HG03442 (cell line): ENCODE results near the gene PEX26.
"Not testable (repeated sequence)": the region's sequence is repeated elsewhere in the genome, so short reads cannot be mapped to it uniquely, and the experiment has no call there.

Experiments used
- ATAC-seq: cut with Tn5 transposase; IDR thresholded peaks from one replicate; pipeline ENCODE4 v1.9.1; 2021; ENCODE audit warnings: mild to moderate bottlenecking, moderate library complexity; ENCODE audit not compliant: unreplicated experiment

Gene PEX26

DNA sequence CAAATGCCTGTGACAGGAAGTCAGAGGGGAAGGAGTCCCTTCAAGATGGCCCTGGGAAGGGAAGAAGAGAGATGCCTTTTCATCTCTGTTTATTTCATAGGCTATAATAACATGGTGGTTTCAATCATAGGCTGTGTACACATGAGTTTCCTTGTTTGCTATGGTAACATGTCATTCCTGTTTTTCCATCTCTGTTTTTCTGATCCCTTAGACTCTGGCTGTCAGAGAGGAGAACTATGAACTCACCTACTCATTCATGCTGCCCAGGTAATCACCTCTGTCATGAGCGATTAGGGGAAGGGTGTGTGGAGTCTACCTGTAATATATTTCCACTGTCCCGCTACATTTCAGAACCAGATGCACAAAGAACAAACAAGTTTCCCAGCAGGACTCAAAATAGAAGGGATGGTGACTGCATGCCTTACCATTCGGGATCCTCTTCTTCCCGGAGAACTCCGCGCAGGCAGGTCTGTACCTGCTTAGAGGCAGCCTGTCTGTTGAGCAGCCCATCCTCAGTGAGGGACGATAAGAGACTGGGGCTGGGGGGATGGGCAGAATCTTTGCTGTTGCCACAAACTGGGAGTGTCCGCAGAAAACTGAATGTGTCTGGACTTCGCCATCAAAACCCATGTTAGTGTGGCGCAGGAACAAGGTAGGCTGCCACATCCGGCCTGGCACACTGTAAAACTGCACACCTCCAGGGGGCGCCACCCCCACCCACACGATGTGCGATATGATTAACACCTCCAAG lies 7.1 kb upstream of the PEX26 start:
- no peak for ATAC-seq

DNA sequence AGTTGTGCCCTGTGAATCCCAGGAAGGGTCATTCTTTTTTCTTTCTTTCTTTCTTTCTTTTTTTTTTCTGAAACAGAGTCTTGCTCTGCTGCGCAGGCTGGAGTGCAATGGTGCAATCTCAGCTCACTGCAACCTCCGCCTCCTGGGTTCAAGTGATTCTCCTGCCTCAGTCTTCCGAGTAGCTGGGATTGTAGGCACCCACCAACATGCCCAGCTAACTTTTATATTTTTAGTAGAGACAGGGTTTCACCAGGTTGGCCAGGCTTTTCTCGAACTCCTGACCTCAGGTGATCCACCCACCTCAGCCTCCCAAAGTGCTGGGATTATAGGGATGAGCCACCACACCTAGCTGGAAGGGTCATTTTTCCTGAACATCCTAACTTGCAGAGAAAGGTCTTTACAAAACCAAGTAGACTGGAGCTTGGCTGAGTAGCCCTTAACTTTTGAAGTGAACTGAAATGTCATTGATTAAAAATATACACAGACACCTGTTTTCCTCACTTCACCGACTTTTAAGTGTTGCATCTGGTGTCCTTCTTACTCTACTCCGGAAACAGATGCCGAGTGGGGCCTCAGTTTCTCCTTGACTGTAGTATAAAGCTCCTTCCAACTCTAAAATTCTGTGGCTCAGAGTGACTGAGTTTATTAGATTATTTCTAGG lies 6.4 kb upstream of the PEX26 start:
- not testable (repeated sequence) for ATAC-seq

DNA sequence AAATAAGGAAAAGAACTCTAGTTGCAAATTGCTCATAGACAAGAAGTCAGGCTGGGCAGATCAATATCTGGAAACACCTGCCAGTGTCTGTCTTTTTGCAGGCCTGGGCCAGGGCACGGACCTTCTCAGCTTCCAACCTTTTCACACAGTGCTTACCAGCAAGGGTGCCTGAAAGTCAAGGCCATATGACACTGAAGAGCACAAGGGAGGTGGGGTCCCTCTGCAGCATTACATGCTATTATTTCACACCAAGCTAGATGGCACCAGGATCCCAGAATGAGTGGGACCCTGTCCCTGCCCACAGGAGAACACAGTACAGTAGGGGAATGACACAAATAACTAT lies 5.9 kb upstream of the PEX26 start:
- no peak for ATAC-seq

DNA sequence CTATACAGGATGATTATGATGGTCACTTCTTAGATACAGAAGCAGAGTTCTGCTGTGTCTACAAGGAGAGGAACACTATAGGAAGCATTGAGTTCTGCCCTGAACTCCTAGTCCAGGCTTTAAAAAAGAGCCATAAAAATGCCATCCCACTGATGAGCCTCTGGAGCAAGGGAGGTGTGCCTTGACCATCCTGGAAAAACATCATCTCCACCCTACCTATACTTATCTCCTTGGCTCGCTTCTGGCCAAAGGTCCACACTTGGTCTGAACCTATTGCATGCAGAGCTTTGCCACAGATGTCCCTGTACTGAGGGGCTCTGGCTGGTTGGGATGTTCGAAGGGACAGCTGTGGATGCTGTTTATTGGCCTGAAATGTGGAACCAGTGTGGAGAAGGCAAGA lies 4.3 kb upstream of the PEX26 start:
- ATAC-seq = no peak

DNA sequence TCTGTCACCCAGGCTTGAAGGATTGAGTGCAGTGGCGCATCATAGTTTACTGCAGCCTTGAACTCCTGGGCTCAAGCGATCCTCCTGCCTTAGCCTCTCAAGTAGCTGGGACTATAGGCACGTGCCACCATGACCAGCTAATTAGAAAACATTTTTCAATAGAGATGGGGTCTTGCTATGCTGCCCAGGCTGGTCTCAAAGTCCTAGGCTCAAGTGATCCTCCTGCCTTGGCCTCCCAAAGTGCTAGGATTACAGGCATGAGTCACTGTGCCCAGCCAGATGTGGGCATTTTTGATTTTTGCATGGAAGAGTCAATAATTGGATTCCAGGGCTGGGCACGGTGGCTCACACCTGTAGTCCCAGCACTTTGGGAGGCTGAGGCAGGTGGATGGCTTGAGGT lies 3.9 kb upstream of the PEX26 start:
- not testable (repeated sequence) for ATAC-seq

DNA sequence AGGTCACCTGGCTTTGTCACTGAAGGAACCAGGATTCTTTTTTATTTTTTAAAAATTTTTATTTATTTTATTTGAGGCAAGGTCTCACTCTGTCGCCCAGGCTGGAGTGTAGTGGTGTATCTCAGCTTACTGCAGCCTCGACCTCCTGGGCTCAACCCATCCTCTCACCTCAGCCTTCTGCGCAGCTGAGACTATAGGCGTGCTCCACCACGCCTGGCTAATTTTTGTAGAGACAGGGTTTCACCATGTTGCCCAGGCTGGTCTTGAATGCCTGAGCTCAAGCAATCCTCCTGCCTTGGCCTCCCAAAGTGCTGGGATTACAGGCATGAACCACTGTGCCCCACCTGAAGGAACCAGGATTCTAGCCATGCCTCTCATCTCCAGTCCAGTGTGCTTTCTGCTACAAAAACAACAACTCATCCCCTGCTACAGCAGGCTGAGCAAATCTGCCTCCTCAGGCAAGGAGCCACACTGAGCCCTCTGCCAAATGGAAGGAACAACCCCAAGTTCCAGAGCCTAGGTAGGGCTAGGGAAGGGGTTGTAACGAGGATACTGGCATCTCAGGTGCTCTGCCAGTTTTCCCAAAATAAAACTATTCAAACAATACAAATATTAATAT lies 2.6 kb upstream of the PEX26 start:
- no peak for ATAC-seq

DNA sequence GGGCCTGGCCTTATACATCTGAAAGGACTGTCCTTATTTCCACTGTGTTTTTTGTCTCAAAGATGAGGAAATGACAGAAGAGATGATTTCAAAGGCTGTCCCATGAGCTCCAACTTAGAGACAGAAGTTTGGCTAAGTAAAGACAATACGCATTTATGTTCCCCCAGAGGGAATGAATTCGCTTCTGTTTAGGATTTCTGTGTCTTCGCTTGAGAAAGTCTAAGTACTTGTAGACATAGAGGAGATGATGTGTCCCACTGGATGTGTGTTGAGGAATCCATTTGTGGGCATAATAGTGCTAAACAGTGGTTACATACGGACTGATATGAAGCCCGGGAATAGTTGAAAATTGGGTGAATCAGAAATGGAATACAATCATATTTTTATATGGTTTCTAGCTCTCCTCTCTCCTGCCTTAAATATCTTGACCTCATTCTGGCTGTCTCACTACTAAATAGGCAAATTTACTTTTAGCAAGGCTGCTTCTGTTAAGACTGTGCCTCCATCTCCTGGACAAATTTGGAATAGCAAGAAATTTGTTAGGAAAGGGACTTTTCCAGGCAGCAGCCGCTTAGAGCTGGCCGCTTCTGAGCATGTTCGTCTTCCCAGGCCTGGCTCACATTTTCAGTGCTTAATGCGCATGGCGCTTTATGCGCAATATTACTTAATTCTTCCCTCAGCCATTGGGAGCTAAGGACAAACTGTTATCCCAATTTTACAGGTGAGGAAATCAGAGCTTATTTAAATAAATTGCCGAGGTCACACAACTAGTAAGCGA lies 1.9 kb upstream of the PEX26 start:
- ATAC-seq = no peak

DNA sequence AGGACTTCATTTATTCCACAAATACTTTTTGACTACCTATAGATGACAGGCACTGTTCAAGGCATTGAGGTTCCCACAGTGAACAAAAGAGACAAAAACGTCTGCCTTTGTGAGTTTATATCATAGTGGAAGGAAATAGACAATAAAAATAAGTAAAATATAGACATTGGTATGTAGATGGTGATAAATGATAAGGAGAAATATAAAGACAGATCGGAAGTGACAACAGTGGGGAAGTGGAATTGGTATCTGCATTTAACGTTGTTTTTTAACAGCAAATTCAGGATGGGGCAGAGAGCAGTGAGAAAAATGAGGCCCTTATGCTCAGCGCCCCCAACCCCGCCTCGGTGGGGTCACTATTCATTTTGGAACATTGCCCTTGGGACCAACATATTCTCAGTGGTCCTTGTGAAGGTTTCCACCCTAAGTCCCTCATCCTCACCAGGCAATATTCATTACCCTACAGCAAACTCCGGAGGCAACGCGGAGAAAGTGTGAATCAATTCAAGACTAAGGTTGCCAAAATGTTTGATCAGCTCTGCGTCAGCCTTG lies 627 bp upstream of the PEX26 start:
- no peak for ATAC-seq

DNA sequence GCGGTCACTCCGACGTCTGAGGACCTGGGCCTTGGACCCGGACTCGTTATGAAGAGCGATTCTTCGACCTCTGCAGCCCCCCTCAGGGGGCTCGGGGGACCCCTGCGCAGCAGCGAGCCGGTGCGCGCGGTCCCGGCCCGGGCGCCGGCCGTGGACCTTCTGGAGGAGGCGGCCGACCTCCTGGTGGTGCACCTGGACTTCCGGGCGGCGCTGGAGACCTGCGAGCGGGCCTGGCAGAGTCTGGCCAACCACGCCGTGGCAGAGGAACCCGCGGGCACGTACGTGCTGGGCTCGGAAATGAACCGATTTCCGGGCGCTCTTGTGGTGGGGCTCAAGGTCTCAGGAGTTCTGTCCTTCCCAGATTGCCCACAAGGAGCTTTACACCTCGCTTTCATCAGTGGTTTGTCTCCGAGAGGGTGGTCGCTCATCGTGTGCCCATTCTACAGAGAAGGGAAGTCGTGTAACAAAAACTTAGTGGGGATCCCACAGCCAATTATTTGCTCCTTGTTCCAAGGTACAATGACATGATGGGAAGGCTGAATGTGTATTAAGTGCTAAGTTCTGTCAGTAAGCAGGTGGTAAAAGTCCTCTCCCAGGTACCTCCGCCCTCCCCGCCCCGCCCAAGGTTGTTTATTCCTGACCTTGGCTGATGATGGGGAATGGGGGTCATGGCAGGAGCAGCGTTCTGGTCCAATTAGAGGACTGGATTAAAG lies 695 bp downstream of the PEX26 start:
- ATAC-seq = peak; percentile 27

DNA sequence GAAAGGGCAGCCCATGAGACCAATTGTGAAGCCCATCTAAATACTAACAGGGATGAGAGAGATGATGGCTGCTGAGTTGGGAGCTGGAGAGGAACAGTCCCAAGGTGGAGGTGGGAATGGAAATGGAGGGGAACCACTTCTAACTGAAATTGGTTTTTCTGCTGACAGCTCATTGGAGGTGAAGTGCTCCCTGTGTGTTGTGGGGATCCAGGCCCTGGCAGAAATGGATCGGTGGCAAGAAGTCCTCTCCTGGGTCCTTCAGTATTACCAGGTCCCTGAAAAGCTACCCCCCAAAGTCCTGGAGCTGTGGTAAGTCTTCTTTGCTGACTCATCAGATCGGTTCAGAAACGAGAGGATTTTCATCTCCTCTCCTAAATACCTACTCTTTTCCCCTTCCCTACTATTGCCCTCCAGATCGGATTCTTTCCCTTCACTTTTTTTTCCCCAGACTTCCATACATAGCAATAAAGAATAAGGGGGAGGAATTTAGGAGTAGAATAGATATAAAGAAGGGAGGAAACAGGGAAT lies 2.0 kb downstream of the PEX26 start:
- ATAC-seq = no peak

DNA sequence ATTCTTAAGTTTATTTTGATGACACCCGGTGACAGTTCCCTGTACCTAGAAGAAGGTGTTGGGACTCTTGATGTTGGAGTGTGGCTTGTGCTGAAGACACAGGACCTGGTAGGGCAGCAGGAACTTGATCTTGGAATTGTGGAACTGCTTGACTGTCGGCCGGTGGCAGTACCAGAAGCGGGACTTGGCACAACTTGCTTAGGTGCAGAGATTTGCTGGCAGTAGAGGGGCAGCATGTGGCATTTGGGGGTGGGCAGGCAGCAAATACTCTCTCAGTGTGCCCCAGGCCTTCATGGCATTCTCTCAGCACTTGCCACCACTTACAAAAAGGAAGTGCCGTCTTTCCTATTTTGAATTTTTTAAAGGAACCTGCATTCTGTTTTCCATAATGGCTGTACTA lies 3.6 kb downstream of the PEX26 start:
- no peak for ATAC-seq

DNA sequence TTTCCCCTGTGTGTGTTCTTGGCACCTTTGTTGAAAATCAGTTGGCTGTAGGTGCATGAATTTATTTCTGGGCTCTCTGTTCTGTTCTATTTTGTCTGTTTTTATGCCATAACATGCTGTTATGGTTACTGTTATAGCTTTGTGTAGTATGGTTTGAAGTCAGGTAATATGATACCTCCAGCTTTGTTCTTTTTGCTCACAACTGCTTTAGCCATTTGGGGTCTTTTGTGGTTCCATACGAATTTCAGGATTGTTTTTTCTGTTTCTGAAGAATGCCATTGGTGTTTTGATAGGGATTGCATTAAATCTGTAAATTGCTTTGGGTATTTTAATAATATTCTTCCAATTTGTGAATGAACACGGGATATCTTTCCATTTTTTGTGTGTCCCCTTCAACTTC lies 4.7 kb downstream of the PEX26 start:
- ATAC-seq = no peak

DNA sequence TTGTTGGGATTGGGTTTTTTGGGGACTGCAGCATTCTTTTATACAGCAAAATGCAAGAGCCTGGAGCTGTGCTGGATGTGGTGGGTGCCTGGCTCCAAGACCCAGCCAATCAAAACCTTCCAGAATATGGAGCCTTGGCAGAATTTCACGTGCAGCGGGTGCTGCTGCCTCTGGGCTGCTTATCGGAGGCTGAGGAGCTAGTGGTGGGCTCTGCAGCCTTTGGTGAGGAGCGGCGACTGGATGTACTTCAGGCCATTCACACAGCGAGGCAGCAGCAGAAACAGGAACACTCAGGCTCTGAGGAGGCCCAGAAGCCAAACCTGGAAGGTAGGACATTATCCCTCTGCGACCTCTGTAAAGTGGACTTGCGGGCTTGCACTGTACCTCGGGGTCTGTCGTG lies 5.6 kb downstream of the PEX26 start:
- no peak for ATAC-seq

DNA sequence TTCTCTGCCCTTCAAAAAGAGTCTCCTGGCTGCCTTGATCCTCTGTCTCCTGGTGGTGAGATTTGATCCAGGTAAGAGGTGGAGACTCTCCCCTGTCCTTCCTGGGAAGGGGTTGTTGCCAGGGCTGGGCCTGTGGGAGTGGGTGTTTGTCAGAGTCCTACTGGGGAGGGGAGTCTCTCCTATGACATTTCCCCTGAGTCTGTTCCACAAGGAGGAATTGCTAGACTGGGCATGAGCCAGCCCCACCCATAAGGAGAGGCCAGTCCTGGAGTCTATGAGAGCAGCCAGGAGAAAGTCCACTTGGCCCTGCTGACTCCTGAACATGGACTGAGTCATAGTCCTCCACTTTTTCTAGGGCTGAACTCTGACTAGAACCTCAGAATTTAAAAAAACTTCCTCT lies 7.4 kb downstream of the PEX26 start:
- no peak for ATAC-seq

DNA sequence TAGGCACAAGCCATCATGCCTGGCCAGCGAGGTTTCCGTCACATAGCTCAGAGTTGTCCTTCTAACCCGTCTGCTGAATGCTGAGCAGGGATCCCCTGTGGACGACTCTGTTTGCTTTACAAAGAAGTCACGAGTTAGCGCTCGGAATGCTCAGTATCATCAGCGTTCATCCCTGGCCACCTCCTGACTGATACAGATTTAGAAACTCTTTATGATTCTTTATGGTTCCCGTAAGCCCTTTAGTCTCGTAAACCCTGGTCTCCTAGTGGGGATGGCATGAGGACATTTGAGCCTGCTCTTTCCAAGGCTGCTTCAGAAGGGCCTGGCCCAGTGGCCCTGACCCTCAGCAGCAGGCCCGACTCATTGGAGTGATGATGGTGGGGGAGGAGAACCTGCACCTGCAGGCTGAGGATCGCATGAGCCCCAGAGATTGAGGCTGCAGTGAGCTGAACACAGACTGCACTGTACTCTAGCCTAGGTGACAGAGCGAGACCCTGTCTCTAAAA lies 9.6 kb downstream of the PEX26 start:
- no peak for ATAC-seq

DNA sequence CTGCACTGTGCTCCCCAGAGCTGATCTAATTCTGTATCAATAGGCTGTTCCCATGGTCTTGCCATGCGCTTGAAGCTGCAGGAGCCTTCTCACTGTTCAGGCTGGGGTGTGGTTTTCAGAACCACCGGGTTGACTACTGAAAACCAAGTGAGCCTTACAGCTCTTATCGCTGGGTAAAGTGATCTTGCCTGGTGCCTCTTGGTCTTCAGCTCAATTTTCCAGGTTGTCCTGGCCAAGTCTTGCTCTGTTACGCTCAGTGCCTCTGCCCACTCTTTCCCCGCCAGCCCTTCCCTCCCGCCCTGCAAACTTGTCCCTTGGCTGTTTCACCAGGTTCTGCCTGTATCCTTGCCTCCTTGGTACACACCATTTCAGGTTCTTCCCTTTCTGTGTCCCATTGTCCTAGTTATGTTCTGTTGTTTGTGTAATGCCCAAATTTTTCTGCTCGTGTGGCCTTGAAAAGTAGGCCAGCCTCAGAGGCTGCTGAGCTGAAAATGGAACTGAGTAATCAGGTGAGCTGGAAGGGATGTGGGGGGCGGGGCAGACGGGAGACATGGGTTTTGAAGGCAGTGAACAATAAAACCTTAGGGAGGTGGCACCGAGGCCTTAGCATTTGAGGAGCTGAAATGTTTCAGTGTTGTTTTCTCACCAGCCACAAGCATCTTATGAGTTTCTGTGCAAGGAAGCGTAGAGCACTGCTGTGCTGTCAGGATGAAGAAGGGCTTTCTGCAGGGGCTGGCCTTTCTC lies 11.2 kb downstream of the PEX26 start:
- no peak for ATAC-seq

DNA sequence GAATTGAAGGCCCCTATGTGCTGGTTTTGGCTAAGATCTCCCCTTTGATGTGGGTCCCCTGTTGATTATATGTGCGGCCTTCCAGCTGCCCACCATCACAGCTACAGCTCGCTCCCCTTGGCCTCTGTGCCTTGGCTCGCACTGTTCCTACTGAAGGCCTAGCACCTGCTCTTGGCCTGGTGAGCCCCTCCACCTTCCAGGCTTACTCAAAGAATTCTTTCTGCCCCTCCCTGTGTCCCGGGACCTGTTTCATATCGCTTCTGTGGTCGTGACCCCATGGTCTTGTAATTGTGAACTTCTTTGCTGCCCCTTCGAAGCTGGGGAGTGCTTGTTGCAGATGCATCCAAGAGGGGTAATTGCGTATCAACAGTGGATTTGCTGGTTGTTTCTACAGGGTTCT lies 12.5 kb downstream of the PEX26 start:
- ATAC-seq = no peak

DNA sequence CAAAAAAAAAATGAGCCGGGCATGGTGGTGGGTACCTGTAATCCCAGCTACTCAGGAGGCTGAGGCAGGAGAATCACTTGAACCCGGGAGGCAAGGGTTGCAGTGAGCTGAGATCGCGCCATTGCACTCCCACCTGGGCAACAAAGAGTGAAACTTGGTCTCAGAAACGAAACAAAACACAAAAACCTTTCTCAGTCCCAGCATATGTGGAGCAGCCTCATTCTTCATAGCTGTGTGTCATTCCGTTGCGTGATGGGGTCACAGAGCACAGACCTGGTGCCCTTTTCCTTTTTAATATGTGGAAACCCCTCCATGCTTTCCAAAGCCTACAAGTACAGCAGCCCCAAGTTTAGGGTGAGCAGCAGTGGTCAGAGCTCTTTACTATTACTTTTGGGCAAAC lies 13.7 kb downstream of the PEX26 start:
- ATAC-seq = no peak

DNA sequence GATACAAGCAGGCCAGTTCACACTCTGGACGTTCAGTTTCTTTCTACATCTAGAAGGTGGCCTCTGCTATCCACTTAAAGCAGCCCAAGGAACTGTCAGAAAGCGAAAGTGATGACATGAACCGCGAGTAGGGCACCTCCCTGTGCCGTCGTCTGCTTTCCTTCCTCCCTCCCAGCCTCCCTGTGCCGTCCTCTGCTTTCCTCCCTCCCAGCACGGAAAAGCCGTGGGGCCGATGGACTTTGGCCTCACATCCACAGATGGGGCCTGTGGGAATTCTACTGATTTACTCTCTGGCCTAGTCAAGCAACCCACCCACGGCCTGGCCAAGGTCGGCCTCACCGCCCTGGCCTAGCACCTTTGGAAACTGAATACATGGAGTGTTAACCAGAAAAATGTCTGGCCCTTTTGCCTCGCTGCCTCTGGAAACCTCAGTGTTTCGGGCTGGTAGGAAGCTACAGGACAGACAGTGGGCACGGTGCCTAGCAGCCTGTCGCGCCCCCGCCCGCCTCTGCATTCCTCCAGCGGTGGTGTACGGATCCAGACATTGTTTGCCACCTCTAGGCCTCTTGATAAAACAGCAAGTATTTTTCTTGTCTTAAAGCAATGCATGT lies 14.2 kb downstream of the PEX26 start:
- ATAC-seq = no peak
